ENCODE data around the gene TP53TG3.
"Not testable (repeated sequence)": the region's sequence is repeated elsewhere in the genome, so short reads cannot be mapped to it uniquely, and the experiment has no call there.

GRCh38 chr16:32644715-32645114 lies 31.2 kb downstream of the TP53TG3 start:
- not testable (repeated sequence) for TF ChIP-seq CTCF (conservative IDR thresholded peaks at IDR 0.05; ENCODE audit: low read depth, low read length); EZH2 (IDR thresholded peaks at IDR 0.05; ENCODE audit: low read length, unreplicated experiment)

Data from PC-3 (cell line).